GM23338 (cell line): ENCODE results near the gene DDN. TPM values are rescaled to one million over a fixed set of nuclear protein-coding genes. Genes with fewer than 3 reads are reported as not detected.

Experiments used
- ATAC-seq: fragments of 200-7000 bp; cut with Tn5 transposase; 3 replicates; pipeline ENCODE4 v1.9.1; 2020
- DNase-seq: peaks from one replicate; pipeline ENCODE4 v3.0.0-alpha.2; 2015; ENCODE audit warnings: low spot score
- H2AFZ ChIP-seq: fragments of 200-600 bp; sonication (generic); 2 replicates; pipeline ENCODE4 v1.8.0; 2016; ENCODE audit warnings: antibody characterized with exemption, mild to moderate bottlenecking, moderate library complexity
- H3F3A ChIP-seq: fragments of 200-600 bp; sonication (generic); replicated peaks from 2 replicates; pipeline ENCODE4 v1.8.0; 2017; ENCODE audit warnings: antibody characterized with exemption, mixed run types, low read depth
- H3K27ac ChIP-seq: fragments of 200-600 bp; sonication (generic); 2 replicates; pipeline ENCODE4 v1.6.1; 2016; ENCODE audit warnings: low read depth
- H3K27me3 ChIP-seq: fragments of 200-600 bp; sonication (generic); 2 replicates; pipeline ENCODE4 v1.8.0; 2016; ENCODE audit warnings: mild to moderate bottlenecking, mixed run types, moderate library complexity; ENCODE audit not compliant: insufficient read depth
- H3K36me3 ChIP-seq: fragments of 200-600 bp; sonication (generic); 2 replicates; pipeline ENCODE4 v1.8.0; 2016; ENCODE audit warnings: mild to moderate bottlenecking; ENCODE audit not compliant: insufficient read depth
- H3K4me1 ChIP-seq: fragments of 200-600 bp; sonication (generic); 2 replicates; pipeline ENCODE4 v1.8.0; 2016; ENCODE audit warnings: mild to moderate bottlenecking, moderate library complexity; ENCODE audit not compliant: insufficient read depth
- H3K4me2 ChIP-seq: fragments of 200-600 bp; sonication (generic); 2 replicates; pipeline ENCODE4 v1.7.1; 2017; ENCODE audit warnings: mixed run types
- H3K4me3 ChIP-seq: fragments of 200-600 bp; sonication (generic); 2 replicates; pipeline ENCODE4 v1.6.1; 2016; ENCODE audit warnings: mixed run types
- H3K79me2 ChIP-seq: fragments of 200-600 bp; sonication (generic); replicated peaks from 2 replicates; pipeline ENCODE4 v1.8.0; 2017; ENCODE audit warnings: mild to moderate bottlenecking; ENCODE audit not compliant: insufficient read depth
- H3K9me2 ChIP-seq: fragments of 200-600 bp; sonication (generic); 2 replicates; pipeline ENCODE4 v1.8.0; 2017; ENCODE audit not compliant: insufficient read depth
- H4K20me1 ChIP-seq: fragments of 200-600 bp; sonication (generic); replicated peaks from 2 replicates; pipeline ENCODE4 v1.8.0; 2017; ENCODE audit warnings: mild to moderate bottlenecking; ENCODE audit not compliant: insufficient read depth
- H3K27ac Mint-ChIP-seq: 2 replicates; pipeline ENCODE4 v1.8.0; 2020; ENCODE audit warnings: inconsistent platforms, mild to moderate bottlenecking, moderate library complexity, mixed read lengths
- H3K27me3 Mint-ChIP-seq: 3 replicates; pipeline ENCODE4 v1.8.0; 2022; ENCODE audit warnings: low read depth, mild to moderate bottlenecking, moderate library complexity, mixed read lengths, inconsistent platforms; ENCODE audit not compliant: insufficient read depth, poor library complexity
- H3K36me3 Mint-ChIP-seq: 3 replicates; pipeline ENCODE4 v1.8.0; 2021; ENCODE audit warnings: low read depth, mild to moderate bottlenecking, inconsistent platforms, moderate library complexity, mixed read lengths
- H3K4me1 Mint-ChIP-seq: 3 replicates; pipeline ENCODE4 v1.8.0; 2020; ENCODE audit warnings: mild to moderate bottlenecking, inconsistent platforms, mixed read lengths
- H3K4me3 Mint-ChIP-seq: 3 replicates; pipeline ENCODE4 v1.8.0; 2021; ENCODE audit warnings: moderate library complexity, mild to moderate bottlenecking, inconsistent platforms, mixed read lengths
- H3K9me3 Mint-ChIP-seq: 3 replicates; pipeline ENCODE4 v1.8.0; 2020; ENCODE audit warnings: moderate library complexity, mild to moderate bottlenecking, inconsistent platforms, mixed read lengths
- EZH2 ChIP-seq: fragments of 200-600 bp; sonication (generic); IDR thresholded peaks from one replicate; pipeline ENCODE4 v1.8.0; 2017; ENCODE audit warnings: antibody characterized with exemption, mild to moderate bottlenecking, low read depth; ENCODE audit not compliant: unreplicated experiment
- EZH2phosphoT487 ChIP-seq: fragments of 200-600 bp; sonication (generic); IDR thresholded peaks from one replicate; pipeline ENCODE4 v1.8.1; 2018; ENCODE audit warnings: antibody characterized with exemption; ENCODE audit not compliant: unreplicated experiment
- JUNB ChIP-seq: IDR thresholded peaks from one replicate; pipeline ENCODE4 v1.6.1; 2016; ENCODE audit warnings: antibody characterized with exemption; ENCODE audit not compliant: unreplicated experiment
- NANOG ChIP-seq: IDR thresholded peaks from 2 replicates; pipeline ENCODE4 v1.6.1; 2016; ENCODE audit warnings: antibody characterized with exemption, borderline replicate concordance
- POLR2AphosphoS5 ChIP-seq: IDR thresholded peaks from 2 replicates; pipeline ENCODE4 v1.6.1; 2016; ENCODE audit warnings: antibody characterized with exemption, low read depth
- STAT1 ChIP-seq: IDR thresholded peaks from one replicate; pipeline ENCODE4 v1.6.1; 2016; ENCODE audit warnings: antibody characterized with exemption; ENCODE audit not compliant: unreplicated experiment
- ZNF114 ChIP-seq: fragments of 250-450 bp; sonication (Bioruptor Pico); IDR thresholded peaks from 2 replicates; pipeline ENCODE4 v1.5.0; 2020; ENCODE audit warnings: mild to moderate bottlenecking, moderate library complexity
- polyA plus RNA-seq: library from polyadenylated mRNA; unstranded; fragments of >200 nt; fragmentation: Nextera tagmentation; extraction: Ambion mirVana; gene quantifications from 2 replicates; pipeline ENCODE4 v1.2.1, GENCODE V29; 2016
- total RNA-seq: library from RNA; depleted of rRNA; stranded (reverse); fragments of >200 nt; shearing (Covaris generic); gene quantifications from 2 replicates; pipeline ENCODE4 v1.2.3, GENCODE V29; 2014
- TF ChIP-seq, protein P1 (sequence below), 2 experiments: fragments of 200-600 bp in 1 of 2; sonication (generic) in 1 of 2; conservative IDR thresholded peaks; 2 replicates each; pipeline versions ENCODE4 v1.5.1 to v1.6.1; 2016 to 2017; ENCODE audit warnings: antibody characterized with exemption in 2 of 2, low read depth in 2 of 2, mild to moderate bottlenecking in 2 of 2, moderate library complexity in 1 of 2
- TF ChIP-seq, protein P2 (sequence below): IDR thresholded peaks from 2 replicates; pipeline ENCODE4 v1.6.1; 2016; ENCODE audit warnings: antibody characterized with exemption
- TF ChIP-seq, protein P3 (sequence below): fragments of 250-450 bp; sonication (Bioruptor Pico); IDR thresholded peaks from 2 replicates; pipeline ENCODE4 v1.5.0; 2020; ENCODE audit warnings: mild to moderate bottlenecking, moderate library complexity

Gene DDN
- total and polyA plus RNA-seq, 2 experiments from 2014 or later: 0.10 TPM; not detected in 1

DNA sequence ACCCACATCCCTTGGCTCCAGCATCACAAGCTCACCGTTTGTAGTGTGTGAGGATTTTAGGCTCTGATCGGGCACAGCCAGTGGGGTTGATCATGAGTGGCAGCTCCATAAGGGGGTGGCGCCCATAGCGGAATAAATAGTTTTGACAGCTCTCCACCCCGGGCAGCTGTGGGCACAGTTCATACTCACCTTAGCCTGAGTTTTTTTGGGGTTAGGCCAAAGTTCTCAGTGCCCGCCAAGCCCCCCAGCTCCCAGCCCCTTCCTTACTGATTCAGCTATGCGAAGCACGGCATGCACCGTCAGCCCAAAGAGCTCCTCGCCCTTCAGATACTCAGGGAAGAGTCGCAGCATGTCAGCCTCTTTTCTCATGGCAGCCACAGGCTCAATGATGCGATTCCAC, 25.4 kb upstream of the DDN start:
- Histone ChIP-seq H2AFZ (no peak overlapping the region), H3K79me2 (no peaks in the 10 kb centered on the region), H3K36me3 (peaks cover 50% of the 10 kb centered on the region), H3K4me2 (no peak overlapping the region), H3K4me3 (no peak overlapping the region), H3K27ac (no peak overlapping the region), H3K9me2 (no peaks in the 10 kb centered on the region), H4K20me1 (peaks cover 19% of the 10 kb centered on the region), H3K27me3 (no peaks in the 10 kb centered on the region), H3K4me1 (no peaks in the 10 kb centered on the region), H3F3A (peaks cover 4% of the 10 kb centered on the region; the same call in 1 of the 2 replicates)
- Mint-ChIP-seq H3K36me3 (peaks cover 79% of the 10 kb centered on the region), H3K4me3 (no peak overlapping the region), H3K4me1 (peaks cover 10% of the 10 kb centered on the region; the same call in 2 of the 3 replicates), H3K27ac (no peak overlapping the region), H3K27me3 (peaks cover 7% of the 10 kb centered on the region), H3K9me3 (no peaks in the 10 kb centered on the region)
- TF ChIP-seq, protein P1, sequence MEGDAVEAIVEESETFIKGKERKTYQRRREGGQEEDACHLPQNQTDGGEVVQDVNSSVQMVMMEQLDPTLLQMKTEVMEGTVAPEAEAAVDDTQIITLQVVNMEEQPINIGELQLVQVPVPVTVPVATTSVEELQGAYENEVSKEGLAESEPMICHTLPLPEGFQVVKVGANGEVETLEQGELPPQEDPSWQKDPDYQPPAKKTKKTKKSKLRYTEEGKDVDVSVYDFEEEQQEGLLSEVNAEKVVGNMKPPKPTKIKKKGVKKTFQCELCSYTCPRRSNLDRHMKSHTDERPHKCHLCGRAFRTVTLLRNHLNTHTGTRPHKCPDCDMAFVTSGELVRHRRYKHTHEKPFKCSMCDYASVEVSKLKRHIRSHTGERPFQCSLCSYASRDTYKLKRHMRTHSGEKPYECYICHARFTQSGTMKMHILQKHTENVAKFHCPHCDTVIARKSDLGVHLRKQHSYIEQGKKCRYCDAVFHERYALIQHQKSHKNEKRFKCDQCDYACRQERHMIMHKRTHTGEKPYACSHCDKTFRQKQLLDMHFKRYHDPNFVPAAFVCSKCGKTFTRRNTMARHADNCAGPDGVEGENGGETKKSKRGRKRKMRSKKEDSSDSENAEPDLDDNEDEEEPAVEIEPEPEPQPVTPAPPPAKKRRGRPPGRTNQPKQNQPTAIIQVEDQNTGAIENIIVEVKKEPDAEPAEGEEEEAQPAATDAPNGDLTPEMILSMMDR (conservative IDR thresholded peaks at IDR 0.05; ENCODE audit: low read depth in 2 of 2): no peak
- TF ChIP-seq STAT1: no peak
- ATAC-seq (no peak), DNase-seq (no peak)

DNA sequence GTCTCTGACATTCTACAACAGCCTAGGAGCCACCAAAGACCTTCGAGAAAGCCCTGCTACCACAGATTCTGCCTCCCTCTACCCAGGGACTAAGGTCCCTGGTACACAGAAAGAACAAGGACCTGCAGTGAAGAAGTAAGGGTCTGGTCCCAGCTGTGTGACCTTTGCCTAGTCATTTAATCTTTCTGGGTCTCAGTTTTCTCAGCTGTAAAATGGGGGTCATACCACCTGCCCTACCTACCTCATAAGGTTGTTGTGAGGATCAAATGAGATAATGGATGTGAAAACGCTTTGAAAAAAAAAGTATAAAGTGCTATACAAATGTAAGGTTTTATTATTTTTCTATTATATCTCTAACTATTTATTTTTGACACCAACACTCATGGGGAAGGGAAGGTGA, 24.6 kb upstream of the DDN start:
- H3K9me2 ChIP-seq: no peaks in the 10 kb centered on the region
- Mint-ChIP-seq H3K36me3 (peaks cover 72% of the 10 kb centered on the region), H3K27ac (no peak overlapping the region), H3K4me1 (peaks cover 12% of the 10 kb centered on the region; the same call in 2 of the 3 replicates), H3K4me3 (no peak overlapping the region), H3K27me3 (peaks cover 7% of the 10 kb centered on the region), H3K9me3 (no peaks in the 10 kb centered on the region)
- no peak overlapping the region for H3K27ac ChIP-seq
- H2AFZ ChIP-seq: no peak overlapping the region
- H3F3A ChIP-seq: peaks cover 6% of the 10 kb centered on the region; the same call in 1 of the 2 replicates
- DNase-seq (no peak), ATAC-seq (no peak)
- TF ChIP-seq EZH2 (no peak), STAT1 (no peak), POLR2AphosphoS5 (no peak), JUNB (no peak), NANOG (no peak), EZH2phosphoT487 (no peak), ZNF114 (CRISPR knock-in tag) (no peak)
- TF ChIP-seq, protein P2, sequence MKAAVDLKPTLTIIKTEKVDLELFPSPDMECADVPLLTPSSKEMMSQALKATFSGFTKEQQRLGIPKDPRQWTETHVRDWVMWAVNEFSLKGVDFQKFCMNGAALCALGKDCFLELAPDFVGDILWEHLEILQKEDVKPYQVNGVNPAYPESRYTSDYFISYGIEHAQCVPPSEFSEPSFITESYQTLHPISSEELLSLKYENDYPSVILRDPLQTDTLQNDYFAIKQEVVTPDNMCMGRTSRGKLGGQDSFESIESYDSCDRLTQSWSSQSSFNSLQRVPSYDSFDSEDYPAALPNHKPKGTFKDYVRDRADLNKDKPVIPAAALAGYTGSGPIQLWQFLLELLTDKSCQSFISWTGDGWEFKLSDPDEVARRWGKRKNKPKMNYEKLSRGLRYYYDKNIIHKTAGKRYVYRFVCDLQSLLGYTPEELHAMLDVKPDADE: no peak
- TF ChIP-seq, protein P1 (conservative IDR thresholded peaks at IDR 0.05; ENCODE audit: low read depth in 2 of 2): no peak
- TF ChIP-seq, protein P3, sequence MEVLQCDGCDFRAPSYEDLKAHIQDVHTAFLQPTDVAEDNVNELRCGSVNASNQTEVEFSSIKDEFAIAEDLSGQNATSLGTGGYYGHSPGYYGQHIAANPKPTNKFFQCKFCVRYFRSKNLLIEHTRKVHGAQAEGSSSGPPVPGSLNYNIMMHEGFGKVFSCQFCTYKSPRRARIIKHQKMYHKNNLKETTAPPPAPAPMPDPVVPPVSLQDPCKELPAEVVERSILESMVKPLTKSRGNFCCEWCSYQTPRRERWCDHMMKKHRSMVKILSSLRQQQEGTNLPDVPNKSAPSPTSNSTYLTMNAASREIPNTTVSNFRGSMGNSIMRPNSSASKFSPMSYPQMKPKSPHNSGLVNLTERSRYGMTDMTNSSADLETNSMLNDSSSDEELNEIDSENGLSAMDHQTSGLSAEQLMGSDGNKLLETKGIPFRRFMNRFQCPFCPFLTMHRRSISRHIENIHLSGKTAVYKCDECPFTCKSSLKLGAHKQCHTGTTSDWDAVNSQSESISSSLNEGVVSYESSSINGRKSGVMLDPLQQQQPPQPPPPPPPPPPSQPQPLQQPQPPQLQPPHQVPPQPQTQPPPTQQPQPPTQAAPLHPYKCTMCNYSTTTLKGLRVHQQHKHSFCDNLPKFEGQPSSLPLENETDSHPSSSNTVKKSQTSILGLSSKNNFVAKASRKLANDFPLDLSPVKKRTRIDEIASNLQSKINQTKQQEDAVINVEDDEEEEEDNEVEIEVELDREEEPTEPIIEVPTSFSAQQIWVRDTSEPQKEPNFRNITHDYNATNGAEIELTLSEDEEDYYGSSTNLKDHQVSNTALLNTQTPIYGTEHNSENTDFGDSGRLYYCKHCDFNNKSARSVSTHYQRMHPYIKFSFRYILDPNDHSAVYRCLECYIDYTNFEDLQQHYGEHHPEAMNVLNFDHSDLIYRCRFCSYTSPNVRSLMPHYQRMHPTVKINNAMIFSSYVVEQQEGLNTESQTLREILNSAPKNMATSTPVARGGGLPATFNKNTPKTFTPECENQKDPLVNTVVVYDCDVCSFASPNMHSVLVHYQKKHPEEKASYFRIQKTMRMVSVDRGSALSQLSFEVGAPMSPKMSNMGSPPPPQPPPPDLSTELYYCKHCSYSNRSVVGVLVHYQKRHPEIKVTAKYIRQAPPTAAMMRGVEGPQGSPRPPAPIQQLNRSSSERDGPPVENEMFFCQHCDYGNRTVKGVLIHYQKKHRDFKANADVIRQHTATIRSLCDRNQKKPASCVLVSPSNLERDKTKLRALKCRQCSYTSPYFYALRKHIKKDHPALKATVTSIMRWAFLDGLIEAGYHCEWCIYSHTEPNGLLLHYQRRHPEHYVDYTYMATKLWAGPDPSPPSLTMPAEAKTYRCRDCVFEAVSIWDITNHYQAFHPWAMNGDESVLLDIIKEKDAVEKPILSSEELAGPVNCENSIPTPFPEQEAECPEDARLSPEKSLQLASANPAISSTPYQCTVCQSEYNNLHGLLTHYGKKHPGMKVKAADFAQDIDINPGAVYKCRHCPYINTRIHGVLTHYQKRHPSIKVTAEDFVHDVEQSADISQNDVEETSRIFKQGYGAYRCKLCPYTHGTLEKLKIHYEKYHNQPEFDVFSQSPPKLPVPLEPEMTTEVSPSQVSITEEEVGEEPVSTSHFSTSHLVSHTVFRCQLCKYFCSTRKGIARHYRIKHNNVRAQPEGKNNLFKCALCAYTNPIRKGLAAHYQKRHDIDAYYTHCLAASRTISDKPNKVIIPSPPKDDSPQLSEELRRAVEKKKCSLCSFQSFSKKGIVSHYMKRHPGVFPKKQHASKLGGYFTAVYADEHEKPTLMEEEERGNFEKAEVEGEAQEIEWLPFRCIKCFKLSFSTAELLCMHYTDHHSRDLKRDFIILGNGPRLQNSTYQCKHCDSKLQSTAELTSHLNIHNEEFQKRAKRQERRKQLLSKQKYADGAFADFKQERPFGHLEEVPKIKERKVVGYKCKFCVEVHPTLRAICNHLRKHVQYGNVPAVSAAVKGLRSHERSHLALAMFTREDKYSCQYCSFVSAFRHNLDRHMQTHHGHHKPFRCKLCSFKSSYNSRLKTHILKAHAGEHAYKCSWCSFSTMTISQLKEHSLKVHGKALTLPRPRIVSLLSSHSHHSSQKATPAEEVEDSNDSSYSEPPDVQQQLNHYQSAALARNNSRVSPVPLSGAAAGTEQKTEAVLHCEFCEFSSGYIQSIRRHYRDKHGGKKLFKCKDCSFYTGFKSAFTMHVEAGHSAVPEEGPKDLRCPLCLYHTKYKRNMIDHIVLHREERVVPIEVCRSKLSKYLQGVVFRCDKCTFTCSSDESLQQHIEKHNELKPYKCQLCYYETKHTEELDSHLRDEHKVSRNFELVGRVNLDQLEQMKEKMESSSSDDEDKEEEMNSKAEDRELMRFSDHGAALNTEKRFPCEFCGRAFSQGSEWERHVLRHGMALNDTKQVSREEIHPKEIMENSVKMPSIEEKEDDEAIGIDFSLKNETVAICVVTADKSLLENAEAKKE (CRISPR knock-in tag): no peak
- no peaks in the 10 kb centered on the region for H3K79me2 ChIP-seq
- peaks cover 19% of the 10 kb centered on the region for H4K20me1 ChIP-seq
- no peaks in the 10 kb centered on the region for H3K4me1 ChIP-seq
- no peak overlapping the region for H3K4me3 ChIP-seq
- H3K4me2 ChIP-seq: no peak overlapping the region
- no peaks in the 10 kb centered on the region for H3K27me3 ChIP-seq
- H3K36me3 ChIP-seq: peaks cover 44% of the 10 kb centered on the region
